Activated CD4-positive, alpha-beta T cell treated with anti-CD3 and anti-CD28 coated beads for 4 hours (primary cell): Measurements from ENCODE around the gene HEXB.
"Not testable (repeated sequence)": the region's sequence is repeated elsewhere in the genome, so short reads cannot be mapped to it uniquely, and the experiment has no call there.

Source experiments
- DNase-seq, 2 donors: peaks; one replicate each; pipeline ENCODE4 v3.0.0-alpha.2; 2020

The HEXB gene

GRCh38 chr5:74660140-74660539, 24.9 kb upstream of the HEXB start:
- no peak for DNase-seq

GRCh38 chr5:74660873-74661272, 24.2 kb upstream of the HEXB start:
- DNase-seq = no peak

- DNase-seq = no peak
Measured at GRCh38 chr5:74664551-74664950, 20.5 kb upstream of the HEXB start.

- no peak for DNase-seq
Measured at GRCh38 chr5:74665273-74665672, 19.8 kb upstream of the HEXB start.

- no peak for DNase-seq
Measured at GRCh38 chr5:74665816-74666215, 19.2 kb upstream of the HEXB start.

- DNase-seq = no peak
Measured at GRCh38 chr5:74667396-74667795, 17.6 kb upstream of the HEXB start.

- no peak for DNase-seq
Measured at GRCh38 chr5:74669821-74670220, 15.2 kb upstream of the HEXB start.

- no peak for DNase-seq
Measured at GRCh38 chr5:74670396-74671038, 14.5 kb upstream of the HEXB start.

GRCh38 chr5:74672215-74672877, 12.7 kb upstream of the HEXB start:
- no peak for DNase-seq

- no peak for DNase-seq
Measured at GRCh38 chr5:74673011-74673790, 11.8 kb upstream of the HEXB start.

GRCh38 chr5:74676466-74676865, 8.6 kb upstream of the HEXB start:
- not testable (repeated sequence) for DNase-seq

- not testable (repeated sequence) for DNase-seq
Measured at GRCh38 chr5:74678123-74678522, 6.9 kb upstream of the HEXB start.

- not testable (repeated sequence) for DNase-seq
Measured at GRCh38 chr5:74679300-74679699, 5.7 kb upstream of the HEXB start.

GRCh38 chr5:74679966-74680365, 5.1 kb upstream of the HEXB start:
- DNase-seq = no peak

- DNase-seq = no peak
Measured at GRCh38 chr5:74685979-74686631, 1.1 kb downstream of the HEXB start.

GRCh38 chr5:74686962-74687751, 2.1 kb downstream of the HEXB start:
- DNase-seq = no peak

- no peak for DNase-seq
Measured at GRCh38 chr5:74693191-74693590, 8.2 kb downstream of the HEXB start.

- no peak for DNase-seq
Measured at GRCh38 chr5:74717596-74717995, 32.6 kb downstream of the HEXB start.

- no peak for DNase-seq
Measured at GRCh38 chr5:74722271-74722670, 37.2 kb downstream of the HEXB start.

GRCh38 chr5:74725331-74725730, 40.3 kb downstream of the HEXB start:
- DNase-seq = no peak

GRCh38 chr5:74736759-74737158, 51.7 kb downstream of the HEXB start:
- DNase-seq = no peak

- no peak for DNase-seq
Measured at GRCh38 chr5:74738406-74738805, 53.4 kb downstream of the HEXB start.

- DNase-seq = not testable (repeated sequence)
Measured at GRCh38 chr5:74748742-74749141, 63.7 kb downstream of the HEXB start.
